HG03439 (cell line): ENCODE data around the gene TECR.
"Not testable (repeated sequence)": the region's sequence is repeated elsewhere in the genome, so short reads cannot be mapped to it uniquely, and the experiment has no call there.

Experiments used
- ATAC-seq: cut with Tn5 transposase; IDR thresholded peaks from one replicate; pipeline ENCODE4 v1.9.1; 2021; ENCODE audit warnings: mild to moderate bottlenecking, moderate library complexity; ENCODE audit not compliant: unreplicated experiment

Gene TECR

DNA sequence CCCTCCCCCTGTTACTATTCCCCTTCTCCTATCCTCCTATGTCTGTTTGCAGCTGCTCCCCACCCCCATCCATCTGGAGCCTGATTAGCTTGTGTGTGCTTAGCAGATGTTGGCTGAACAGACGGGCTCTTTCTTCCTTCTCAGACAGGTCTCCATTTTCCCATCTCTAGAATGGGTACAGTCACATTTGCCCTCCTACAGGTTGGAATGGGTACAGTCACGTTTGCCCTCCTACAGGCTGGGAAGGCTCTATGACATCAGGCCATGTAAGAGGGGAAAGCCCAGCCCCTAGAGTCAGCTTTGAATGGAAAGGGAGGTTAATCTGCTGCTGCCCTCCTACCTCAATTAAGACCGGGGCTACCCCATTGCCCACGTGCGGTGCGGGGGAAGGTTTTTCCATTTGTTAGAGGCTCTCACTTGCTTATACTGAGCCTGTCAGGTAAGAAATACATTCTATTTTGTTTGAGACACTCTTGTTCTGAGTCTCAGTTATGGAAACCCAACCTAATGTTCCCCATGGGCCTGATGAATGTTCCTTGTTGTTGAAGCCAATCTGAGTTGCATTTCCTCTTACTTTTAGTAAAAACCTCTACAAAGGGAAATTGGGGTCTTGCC is 51.3 kb downstream of the TECR start:
- ATAC-seq = no peak

GRCh38 chr19:14582894-14583340 is 53.5 kb downstream of the TECR start, which contains the start of gene CLEC17A:
Gene CLEC17A (plus strand): TSS chr19:14583084. CDS start chr19:14583161, 77 bp downstream.
- no peak for ATAC-seq

GRCh38 chr19:14584372-14584771 is 55.0 kb downstream of the TECR start:
- not testable (repeated sequence) for ATAC-seq

DNA sequence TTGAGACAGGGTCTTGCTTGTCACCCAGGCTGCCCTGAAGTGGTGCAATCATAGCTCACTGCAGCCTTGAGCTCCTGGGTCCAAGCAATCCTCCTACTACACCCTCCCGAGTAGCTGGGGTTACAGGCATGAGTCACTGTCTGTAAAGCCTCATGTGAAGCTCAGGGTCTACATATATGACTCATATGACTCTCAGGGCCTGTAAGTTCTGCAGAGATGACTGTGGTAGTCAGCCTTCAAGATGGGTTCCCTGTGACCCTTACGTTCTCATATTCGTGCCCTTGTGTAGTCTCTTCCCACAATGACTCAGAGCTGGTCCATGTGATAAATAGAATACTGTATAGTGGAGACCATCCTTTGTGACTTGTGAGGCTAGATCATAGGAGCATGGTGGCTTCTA is 55.8 kb downstream of the TECR start:
- ATAC-seq = peak; percentile 69

DNA sequence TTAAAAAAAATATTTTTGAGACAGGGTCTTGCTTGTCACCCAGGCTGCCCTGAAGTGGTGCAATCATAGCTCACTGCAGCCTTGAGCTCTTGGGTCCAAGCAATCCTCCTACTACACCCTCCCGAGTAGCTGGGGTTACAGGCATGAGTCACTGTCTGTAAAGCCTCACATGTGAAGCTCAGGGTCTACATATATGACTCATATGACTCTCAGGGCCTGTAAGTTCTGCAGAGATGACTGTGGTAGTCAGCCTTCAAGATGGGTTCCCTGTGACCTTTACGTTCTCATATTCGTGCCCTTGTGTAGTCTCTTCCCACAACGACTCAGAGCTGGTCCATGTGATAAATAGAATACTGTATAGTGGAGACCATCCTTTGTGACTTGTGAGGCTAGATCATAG is 60.0 kb downstream of the TECR start:
- not testable (repeated sequence) for ATAC-seq

DNA sequence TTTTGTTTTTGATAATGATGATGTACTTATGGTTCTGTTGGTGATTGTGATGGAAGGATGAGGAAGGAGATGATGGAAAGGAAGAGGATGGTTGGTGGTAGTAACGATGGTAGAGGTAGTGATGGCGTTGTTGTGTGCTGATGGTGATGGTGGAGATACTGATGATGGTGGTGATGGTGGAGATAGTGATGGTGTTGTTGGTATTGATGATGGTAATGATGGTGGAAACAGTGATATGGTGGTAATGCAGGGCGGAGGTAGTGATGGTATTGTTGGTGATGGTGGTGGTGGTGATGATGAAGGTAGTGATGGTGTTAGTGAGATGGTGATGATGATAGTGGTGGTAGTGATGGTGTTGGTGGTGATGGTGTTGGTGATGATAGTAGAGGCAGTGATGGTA is 66.2 kb downstream of the TECR start:
- ATAC-seq = no peak

- ATAC-seq = no peak
These were observed 70.3 kb downstream of the TECR start for GRCh38 chr19:14599548-14600147.

- no peak for ATAC-seq
These were observed 74.6 kb downstream of the TECR start for GRCh38 chr19:14603990-14604387.

- no peak for ATAC-seq
These were observed 77.2 kb downstream of the TECR start for GRCh38 chr19:14606627-14607026.

GRCh38 chr19:14611051-14611450 is 81.7 kb downstream of the TECR start:
- ATAC-seq = no peak

- not testable (repeated sequence) for ATAC-seq
These were observed 82.8 kb downstream of the TECR start for GRCh38 chr19:14612242-14612641.

GRCh38 chr19:14612657-14613056 is 83.3 kb downstream of the TECR start:
- no peak for ATAC-seq

DNA sequence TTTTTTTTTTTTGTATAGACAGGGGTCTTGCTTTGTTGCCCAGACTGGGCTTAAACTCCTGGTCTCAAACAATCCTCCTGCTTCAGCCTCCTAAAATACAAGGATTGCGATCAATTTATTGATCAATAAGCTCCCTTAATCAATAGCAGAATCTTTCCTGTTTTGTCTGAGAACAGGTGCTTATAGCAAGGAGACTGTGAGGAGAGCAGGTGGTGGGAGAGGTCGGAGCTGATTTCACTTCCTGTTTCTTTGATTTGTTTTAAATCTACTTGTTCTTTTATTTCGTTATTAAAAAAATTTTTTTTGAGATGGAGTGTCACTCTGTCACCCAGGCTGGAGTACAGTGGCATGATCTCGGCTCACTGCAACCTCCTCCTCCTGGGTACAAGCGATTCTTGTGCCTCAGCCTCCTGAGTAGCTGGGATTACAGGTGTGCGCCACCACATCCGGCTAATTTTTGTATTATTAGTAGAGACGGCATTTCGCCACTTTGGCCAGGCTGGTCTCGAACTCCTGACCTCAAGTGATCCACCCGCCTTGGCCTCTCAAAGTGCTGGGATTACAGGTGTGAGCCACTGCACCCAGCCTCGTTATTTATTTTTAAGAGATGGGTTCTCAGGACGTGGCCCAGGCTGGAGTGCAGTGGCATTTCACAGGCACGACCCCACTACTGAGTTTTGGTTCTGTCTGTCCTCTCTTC is 84.2 kb downstream of the TECR start:
- ATAC-seq = not testable (repeated sequence)

DNA sequence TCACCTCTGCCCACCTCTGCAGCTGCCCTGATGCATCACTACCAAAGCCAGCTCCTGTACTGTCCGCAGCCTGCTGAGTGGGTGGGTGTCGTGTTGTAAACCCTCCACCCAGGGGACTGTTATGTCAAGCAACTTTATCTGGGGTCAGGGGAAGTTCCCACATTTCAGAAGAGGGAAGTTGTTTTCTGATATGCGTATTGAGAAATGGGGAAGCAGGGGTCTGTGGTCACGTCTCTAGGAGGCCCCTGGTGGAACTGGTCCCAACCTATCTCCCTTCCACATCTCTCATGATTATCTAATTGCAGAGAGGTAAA is 84.7 kb downstream of the TECR start:
- no peak for ATAC-seq
